ENCODE data around the gene FIZ1.
A peak's percentile ranks its signal among the peaks of the same experiment; 100 is the strongest.

The FIZ1 gene, protein sequence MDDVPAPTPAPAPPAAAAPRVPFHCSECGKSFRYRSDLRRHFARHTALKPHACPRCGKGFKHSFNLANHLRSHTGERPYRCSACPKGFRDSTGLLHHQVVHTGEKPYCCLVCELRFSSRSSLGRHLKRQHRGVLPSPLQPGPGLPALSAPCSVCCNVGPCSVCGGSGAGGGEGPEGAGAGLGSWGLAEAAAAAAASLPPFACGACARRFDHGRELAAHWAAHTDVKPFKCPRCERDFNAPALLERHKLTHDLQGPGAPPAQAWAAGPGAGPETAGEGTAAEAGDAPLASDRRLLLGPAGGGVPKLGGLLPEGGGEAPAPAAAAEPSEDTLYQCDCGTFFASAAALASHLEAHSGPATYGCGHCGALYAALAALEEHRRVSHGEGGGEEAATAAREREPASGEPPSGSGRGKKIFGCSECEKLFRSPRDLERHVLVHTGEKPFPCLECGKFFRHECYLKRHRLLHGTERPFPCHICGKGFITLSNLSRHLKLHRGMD

GRCh38 chr19:55599468-55599841, at the start of gene FIZ1:
TSS of gene FIZ1 (minus strand) at chr19:55599517. CDS start at chr19:55597865, 1,652 bp downstream.
- DNase-seq (ENCODE audit: low spot score): peak; percentile 93

GRCh38 chr19:55648585-55649267, 49.4 kb upstream of the FIZ1 start:
- DNase-seq (ENCODE audit: low spot score): no peak

DNA sequence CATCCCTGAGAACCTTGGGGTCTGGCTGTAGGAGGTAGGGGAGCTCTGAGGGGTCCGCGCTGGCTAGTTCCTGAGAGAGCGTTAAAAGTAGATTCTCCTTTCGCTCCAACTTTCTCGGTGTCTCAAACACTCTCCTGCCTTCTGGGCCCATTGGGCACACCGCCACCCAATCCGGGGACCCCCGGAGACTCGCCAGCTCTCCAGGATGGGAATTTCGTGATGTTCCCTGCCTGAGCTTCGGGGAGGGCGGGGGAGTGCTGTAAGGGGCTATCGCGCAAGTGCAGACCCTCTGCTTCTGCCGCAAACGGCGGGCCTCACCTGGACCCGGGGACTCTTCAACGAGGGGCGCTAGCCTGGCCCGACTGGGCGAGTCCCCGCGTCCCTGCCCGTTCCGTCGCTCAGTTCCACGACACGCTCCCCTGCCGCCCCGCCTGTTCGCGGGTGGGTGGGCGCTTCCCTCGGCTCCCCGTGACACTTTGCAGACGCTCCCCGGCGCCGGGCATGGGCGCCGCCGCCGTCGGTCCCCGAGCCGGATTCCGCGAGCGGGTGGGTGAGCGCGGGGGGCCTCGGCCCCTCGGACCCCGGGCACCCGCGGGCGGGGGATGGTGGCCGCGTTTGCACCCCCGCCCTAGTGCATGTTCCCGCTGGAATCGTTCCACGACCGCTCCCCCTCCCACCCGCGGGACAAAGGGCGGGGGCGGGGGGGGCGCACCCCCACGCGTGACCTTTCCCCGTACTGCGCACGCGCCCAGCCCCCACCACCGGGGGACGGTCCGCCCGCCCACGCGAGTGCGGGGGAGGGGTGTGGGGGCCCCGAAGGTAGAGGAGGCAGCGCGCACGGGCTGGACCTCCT, 48.6 kb upstream of the FIZ1 start, which contains the start of gene CCDC106:
TSS of gene CCDC106 (plus strand) at position 481 of the 853 bp plus-strand sequence. CDS start 835 bp downstream, outside the sequence.
- peak; percentile 72 for DNase-seq (ENCODE audit: low spot score)

DNA sequence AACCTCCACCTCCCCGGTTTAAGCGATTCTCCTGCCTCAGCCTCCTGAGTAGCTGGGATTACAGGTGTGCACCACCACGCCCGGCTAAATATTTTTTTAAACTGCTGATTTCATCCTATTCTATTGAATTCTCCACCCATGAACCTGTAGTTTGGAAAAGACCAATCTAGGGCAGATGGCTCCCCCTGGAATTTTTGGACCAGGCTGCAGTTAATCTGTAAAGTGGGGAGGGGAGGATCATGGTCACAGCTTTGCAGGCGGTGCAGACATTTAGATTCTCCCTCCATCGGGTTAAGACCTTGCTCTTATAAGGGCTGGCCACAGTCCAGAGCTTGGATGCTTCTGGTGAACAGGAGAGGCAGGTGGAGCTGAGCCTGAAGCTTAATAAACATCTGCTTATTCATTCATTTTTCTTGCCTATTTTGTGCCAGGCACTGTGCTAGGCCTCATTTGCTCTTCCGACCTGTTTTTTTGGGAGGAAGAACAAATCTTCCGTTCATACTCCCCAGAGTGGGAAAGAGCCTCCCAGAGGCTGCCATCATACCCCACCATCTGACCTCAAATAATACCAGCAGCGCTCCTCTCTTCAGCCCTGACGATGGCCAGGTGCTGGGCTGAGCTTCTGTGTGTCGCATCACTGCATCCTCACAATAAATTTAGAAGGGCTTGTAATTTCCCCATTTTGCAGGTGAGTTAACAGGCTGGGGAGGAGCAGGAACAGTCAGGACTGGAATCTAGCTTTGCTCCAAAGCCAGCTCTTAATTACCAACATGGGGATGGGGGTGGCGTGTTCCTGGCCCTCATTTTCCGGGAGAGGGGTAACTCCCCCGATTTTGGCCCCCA, 47.8 kb upstream of the FIZ1 start:
- no peak for DNase-seq (ENCODE audit: low spot score)

DNA sequence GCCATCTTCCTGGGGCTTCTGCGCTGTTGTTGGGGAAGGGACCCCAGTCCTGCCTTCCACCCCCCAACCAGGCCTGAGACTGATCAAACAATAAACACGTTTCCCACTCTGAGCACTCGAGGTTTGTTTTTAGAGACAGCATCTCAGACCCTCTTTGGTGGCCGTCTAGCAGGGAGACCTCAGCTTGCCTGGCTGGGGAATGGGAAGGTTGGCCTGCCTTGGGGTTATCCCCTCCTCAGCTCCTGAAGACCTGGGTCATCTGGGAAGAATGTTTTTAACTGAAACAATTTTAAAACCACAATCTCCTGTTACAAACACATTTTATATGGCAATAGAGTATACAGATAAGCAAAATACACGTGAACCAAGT, 46.2 kb upstream of the FIZ1 start:
- DNase-seq (ENCODE audit: low spot score): no peak

DNA sequence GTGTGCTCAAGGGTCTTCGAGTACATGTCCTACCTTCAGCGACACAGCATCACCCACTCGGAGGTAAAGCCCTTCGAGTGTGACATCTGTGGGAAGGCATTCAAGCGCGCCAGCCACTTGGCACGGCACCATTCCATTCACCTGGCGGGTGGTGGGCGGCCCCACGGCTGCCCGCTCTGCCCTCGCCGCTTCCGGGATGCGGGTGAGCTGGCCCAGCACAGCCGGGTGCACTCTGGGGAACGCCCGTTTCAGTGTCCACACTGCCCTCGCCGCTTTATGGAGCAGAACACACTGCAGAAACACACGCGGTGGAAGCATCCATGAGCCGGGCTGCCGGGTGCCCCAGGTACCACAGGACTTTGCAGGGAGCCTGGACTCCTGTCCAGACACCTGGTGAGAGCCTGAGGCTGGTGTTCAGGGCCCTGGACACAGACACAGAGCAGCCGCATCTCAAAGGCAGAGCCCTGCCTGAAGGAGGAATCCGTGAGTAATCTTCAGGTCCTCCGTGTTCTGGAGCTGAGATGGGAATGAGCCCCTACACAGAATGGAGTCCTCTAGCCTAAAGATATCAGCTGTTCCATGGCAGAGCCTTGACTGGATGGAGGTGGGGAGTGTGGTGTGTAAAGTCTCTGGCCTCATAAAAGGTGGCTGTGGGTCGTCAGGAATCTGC, 45.7 kb upstream of the FIZ1 start:
- DNase-seq (ENCODE audit: low spot score): no peak

DNA sequence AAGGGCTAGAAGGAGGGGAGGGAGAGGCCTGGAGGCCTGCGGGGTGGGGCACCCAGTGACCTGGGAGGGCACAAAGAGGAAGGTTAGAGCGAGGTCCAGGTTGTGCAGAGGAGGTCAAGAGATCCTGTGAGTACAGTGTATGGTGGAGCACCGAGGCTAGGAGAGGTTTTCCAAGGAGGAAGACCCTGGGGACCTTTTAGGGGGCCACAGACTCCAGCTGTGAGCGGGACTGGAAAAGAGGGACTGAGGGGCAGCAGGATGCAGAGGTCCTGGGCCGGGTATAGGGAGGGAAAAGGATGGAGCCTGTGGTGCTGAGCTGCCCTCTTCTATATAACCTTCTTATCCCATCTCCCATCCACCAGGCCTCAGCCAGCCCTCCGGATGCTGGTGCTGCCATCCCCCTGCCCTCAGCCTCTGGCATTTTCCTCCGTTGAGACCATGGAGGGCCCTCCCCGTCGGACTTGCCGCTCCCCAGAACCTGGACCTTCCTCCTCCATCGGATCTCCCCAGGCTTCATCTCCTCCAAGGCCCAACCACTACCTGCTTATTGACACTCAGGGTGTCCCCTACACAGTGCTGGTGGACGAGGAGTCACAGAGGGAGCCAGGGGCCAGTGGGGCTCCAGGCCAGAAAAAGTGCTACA, 45.0 kb upstream of the FIZ1 start:
- DNase-seq (ENCODE audit: low spot score): no peak

DNA sequence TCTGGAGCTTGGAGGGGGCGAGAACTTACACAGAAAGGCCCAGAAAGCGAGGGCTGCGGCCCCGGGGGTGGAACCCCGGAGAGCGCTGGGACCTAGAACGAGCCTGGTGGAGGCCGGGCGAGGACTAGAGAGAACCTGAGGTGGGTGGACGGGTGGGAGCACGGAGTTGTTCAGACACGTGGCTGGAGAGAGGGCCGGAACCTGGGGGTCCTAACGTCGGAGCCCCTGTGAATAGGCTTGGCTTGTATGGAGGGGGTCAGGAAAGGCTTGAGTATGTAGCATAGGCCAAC, 44.5 kb upstream of the FIZ1 start:
- DNase-seq (ENCODE audit: low spot score): no peak

GRCh38 chr19:55643003-55643886, 43.9 kb upstream of the FIZ1 start, which contains the start of gene ZNF581:
TSS of gene ZNF581 (plus strand) at chr19:55643649. CDS start at chr19:55644572, 923 bp downstream.
- DNase-seq (ENCODE audit: low spot score): peak; percentile 91

DNA sequence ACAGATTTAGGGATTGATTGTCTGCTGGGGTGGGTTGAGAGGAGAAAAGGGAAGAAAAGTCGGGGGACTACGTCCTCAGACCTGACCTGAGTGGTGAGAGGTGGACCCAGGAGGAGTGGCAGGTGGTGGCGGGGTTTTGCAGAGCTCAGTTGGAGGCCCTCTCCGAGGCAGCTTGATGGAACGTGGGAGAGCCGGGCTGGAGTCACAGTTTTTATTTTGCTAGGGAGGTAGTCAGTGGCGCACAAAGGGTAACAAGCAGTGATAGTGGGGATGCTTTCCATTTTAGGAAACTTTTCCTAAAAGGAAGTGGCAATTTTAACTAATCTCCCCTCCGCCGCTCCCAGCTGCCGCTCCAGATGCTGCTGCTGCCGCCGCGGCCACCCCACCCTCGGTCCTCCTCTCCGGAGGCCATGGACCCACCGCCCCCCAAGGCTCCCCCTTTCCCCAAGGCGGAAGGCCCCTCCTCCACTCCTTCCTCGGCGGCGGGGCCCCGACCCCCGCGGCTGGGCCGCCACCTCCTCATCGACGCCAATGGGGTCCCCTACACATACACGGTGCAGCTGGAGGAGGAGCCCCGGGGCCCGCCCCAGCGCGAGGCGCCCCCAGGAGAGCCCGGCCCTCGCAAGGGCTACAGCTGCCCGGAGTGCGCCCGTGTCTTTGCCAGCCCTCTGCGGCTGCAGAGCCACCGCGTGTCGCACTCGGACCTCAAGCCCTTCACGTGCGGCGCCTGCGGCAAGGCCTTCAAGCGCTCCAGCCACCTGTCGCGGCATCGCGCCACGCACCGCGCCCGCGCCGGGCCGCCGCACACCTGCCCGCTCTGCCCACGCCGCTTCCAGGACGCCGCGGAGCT, 43.1 kb upstream of the FIZ1 start:
- no peak for DNase-seq (ENCODE audit: low spot score)

DNA sequence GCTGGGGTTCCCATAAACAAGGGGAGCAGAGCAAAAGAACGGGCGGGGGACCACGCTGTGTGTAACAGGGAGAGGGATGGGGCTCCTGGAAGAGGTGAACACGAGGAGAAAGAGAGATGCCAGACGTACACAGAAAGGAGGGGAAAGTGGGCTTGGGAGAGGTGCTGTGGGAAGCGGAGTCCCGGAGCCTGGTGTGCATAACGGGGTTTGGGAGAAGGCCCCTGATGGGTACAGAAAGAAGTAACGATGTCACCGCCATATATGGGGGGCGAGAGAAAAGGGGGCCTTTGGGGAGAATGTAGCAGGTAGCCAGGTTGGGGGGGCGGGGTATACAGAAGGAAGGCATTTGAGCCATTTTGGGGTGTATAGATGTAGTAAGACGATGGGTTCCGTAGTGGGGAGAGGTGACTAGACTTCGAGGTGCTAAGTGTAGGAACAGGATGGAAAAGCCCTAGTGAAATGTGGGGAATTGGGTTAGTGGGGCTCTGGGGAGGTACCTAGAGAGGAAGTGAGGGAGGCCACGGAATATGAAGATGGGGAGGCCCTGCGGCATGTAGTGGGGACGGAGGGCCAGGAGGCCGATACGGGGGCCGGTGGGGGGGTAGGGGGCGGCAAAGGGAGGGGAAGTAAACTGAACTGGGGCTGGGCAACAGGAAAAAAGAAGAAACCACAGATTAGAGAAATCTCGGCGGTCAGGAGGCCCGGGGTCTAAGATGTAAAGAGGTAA, 42.3 kb upstream of the FIZ1 start:
- DNase-seq (ENCODE audit: low spot score): no peak

DNA sequence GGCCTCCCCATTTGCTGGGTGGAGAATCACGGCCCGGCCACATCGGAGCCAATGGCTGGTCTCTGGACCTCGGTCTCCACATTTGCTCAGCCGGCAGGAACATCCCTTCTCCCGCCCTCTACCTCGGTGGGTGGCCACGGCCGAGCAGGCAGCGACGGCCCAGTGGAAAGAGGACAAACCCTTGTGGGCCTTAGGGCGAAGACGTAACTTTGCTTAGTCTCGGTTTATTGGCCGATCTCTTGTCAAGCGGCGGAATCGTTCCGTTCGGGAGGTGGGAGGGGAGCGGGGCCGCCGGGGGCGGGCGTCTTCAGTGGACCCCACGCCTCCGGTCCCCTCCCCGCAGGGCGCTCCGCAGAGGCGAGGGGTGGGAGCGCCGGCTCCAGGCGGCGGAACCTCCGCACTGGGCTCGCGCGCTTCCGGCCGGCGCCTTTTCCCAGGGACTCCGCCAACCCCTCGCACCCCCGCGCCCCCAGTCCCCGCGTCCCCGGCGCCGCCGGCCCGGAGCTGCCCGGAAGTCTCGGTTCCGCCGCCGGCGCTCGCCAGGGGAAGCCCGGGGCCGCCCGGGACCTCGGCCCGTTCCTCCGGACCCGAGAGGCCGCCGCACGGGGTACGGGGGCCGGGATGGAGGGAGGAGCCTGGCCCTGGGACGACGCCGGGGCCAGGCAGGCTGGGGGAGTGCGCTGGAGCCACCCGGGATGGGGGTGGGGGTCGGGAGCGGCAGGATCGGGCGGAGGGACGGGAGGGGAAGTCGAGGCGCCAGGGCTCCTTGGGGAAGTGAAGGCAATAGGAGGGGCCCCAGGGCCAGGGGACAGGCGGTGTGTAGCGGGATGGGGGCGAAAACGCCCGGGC, 41.5 kb upstream of the FIZ1 start, which contains the start of gene ZNF580:
TSS of gene ZNF580 (plus strand) at position 426 of the 849 bp plus-strand sequence. CDS start 1,507 bp downstream, outside the sequence.
- peak; percentile 86 for DNase-seq (ENCODE audit: low spot score)

GRCh38 chr19:55640043-55640576, 40.8 kb upstream of the FIZ1 start:
- peak; percentile 73 for DNase-seq (ENCODE audit: low spot score)

DNA sequence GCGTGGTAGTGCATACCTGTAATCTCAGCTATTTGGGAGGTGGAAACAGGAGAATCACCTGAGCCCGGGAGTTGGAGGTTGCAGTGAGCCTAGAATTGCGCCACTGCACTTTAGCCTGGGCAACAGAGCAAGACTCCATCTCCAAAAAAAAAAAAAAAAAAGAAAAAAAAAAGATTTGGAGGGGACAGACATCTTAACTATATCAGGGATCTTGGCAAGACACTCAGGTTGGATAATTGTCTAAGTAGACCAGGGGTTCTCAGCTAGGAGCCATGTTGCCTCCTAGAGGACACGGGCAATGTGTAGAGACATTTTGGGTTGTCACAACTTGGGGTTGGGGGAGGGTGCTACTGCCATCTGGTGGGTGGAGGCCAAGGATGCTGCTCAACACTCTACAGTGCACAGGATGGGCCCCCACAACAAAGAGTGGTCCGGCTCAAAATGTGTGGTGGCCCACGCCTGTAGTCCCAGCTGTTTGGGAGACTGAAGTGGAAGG, 39.6 kb upstream of the FIZ1 start:
- no peak for DNase-seq (ENCODE audit: low spot score)

GRCh38 chr19:55637534-55637933, 38.2 kb upstream of the FIZ1 start:
- DNase-seq (ENCODE audit: low spot score): no peak

DNA sequence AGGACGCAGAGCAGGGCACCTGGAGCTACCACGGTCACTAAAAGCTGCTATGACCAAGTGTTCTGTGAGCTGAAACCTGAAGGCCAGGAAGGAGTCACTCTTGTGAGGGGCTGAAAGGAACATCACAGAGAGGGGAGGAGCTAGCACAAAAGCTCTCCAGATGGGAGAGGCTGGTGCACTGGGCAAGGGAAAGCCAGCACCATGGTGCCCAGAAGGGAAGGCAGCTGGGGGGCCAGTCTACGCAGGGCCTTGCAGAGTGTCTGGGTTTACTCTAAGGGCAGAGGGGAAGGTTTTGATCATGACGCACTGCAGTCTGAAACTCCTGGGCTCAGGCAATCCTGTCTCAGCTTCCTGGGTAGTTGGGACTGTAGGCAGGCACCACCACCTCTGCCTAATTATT, 37.4 kb upstream of the FIZ1 start:
- DNase-seq (ENCODE audit: low spot score): no peak

Data from AG08396 (cell line).